Small intestine (tissue), 7 donors: ENCODE data around the gene MERTK. TPM values are rescaled to one million over a fixed set of nuclear protein-coding genes. Genes with fewer than 3 reads are reported as not detected.

Experiments used
- DNase-seq, 2 donors: peaks; one replicate each; pipeline versions ENCODE4 v3.0.0 to v3.0.0-alpha.2; 2013
- FAIRE-seq: peaks from 2 replicates; lab custom pipeline; 2012; peaks lifted over from hg19 to GRCh38; lab: Jason Lieb, UNC
- H3K27ac ChIP-seq, 3 donors: one replicate each; pipeline ENCODE4 v1.5.1; 2013; ENCODE audit warnings: low read length in 2 of 3, mild to moderate bottlenecking in 2 of 3, control low read depth in 1 of 3, inconsistent platforms in 1 of 3, low read depth in 1 of 3, moderate library complexity in 1 of 3
- H3K27me3 ChIP-seq, 3 donors: one replicate each; pipeline ENCODE4 v1.6.1; 2013; ENCODE audit warnings: low read length in 3 of 3, inconsistent platforms in 1 of 3; ENCODE audit not compliant: control insufficient read depth in 3 of 3, insufficient read depth in 3 of 3
- H3K36me3 ChIP-seq, 3 donors: one replicate each; pipeline ENCODE4 v1.6.1; 2013; ENCODE audit warnings: low read length in 3 of 3, inconsistent platforms in 1 of 3, low read depth in 1 of 3, mild to moderate bottlenecking in 1 of 3, moderate library complexity in 1 of 3; ENCODE audit not compliant: control insufficient read depth in 3 of 3, insufficient read depth in 2 of 3
- H3K4me1 ChIP-seq, 3 donors: one replicate each; pipeline ENCODE4 v1.6.1; 2013; ENCODE audit warnings: low read length in 2 of 3, inconsistent platforms in 1 of 3, low read depth in 1 of 3, mild to moderate bottlenecking in 1 of 3, moderate library complexity in 1 of 3; ENCODE audit not compliant: control insufficient read depth in 3 of 3, insufficient read depth in 2 of 3
- H3K4me3 ChIP-seq, 3 donors: one replicate each; pipeline ENCODE4 v1.5.1; 2013; ENCODE audit warnings: low read length in 3 of 3, control low read depth in 1 of 3, inconsistent platforms in 1 of 3, low read depth in 1 of 3, mild to moderate bottlenecking in 1 of 3, moderate library complexity in 1 of 3
- H3K9me3 ChIP-seq, 2 donors: one replicate each; pipeline ENCODE4 v1.6.1; 2013; ENCODE audit warnings: low read depth in 1 of 2, low read length in 1 of 2; ENCODE audit not compliant: control insufficient read depth in 2 of 2, insufficient read depth in 1 of 2
- WGBS, 3 donors: extraction: QIAGEN DNeasy Blood & Tissue Kit; methylation state at CpG; one replicate each; pipeline ENCODE4 v1.1.7; 2013; 5-methylcytosine and 5-hydroxymethylcytosine counted together
- polyA plus RNA-seq, 4 donors: library from polyadenylated mRNA; stranded (reverse) in 3 of 4; unstranded in 1 of 4; fragments of 200-250 nt in 3 of 4; fragments of 120-200 nt in 1 of 4; gene quantifications; one replicate each; pipeline versions ENCODE4 v1.2.1 to v1.2.3, GENCODE V29; 2013
- donor health status: healthy with polysubstance abuse.
- donor health status: control.
- donor health status: control.
- donor health status: Bipolar disorder and iron deficiency.
- donor health status: healthy.

The MERTK gene
- polyA plus RNA-seq, 4 donors: 4.1 to 9.8 (median 7.1) TPM

DNA sequence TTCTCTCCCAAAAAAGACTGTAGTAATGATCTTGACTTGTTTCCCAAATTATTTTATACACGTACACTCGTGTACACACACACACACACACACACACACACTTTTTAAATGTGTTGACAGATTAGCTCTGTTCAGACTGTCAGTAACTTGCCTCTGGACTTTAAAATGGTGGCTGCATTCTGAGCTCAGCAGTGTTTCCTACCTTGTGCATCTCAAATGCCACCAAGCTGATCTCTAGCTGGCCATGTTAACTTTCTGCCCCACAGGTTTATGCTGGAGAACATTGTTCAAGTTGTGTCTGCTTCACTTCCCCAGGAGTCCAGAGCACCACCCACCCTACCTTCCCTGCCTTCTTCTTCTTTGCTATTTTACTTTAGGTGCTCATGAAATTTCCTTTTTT is 83.3 kb downstream of the MERTK start:
- FAIRE-seq (no peak), DNase-seq (no peak)
- Histone ChIP-seq H3K27ac (no peak overlapping the region), H3K36me3 (peaks cover 0 to 11% (median 0%) of the 10 kb centered on the region in 3 donors), H3K4me3 (no peak overlapping the region), H3K9me3 (no peaks in the 10 kb centered on the region), H3K27me3 (no peaks in the 10 kb centered on the region), H3K4me1 (no peaks in the 10 kb centered on the region)
- 92 to 97% (median 94%) methylated on average over 2 of the region's 2 CpGs for WGBS, 3 donors

DNA sequence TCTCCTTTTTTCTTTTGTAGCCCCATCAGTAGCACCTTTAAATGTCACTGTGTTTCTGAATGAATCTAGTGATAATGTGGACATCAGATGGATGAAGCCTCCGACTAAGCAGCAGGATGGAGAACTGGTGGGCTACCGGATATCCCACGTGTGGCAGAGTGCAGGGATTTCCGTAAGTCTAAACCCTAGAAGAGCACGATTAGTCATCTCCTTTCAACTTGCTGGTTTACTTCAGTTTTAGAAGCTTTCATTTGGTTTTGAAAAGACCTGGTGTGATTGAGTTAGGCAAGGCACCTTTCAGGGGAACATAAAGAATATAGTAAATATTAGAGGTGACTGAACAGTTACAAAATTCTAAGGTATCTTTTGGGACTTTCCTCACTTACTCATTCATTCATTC is 84.4 kb downstream of the MERTK start:
- H3K4me1 ChIP-seq: no peaks in the 10 kb centered on the region
- no peak overlapping the region for H3K4me3 ChIP-seq
- WGBS, 3 donors: 73 to 88% (median 77%) methylated on average over 5 of the region's 5 CpGs
- no peak overlapping the region for H3K27ac ChIP-seq
- DNase-seq (no peak), FAIRE-seq (no peak)
- H3K9me3 ChIP-seq: no peaks in the 10 kb centered on the region
- H3K36me3 ChIP-seq: peaks cover 0 to 11% (median 0%) of the 10 kb centered on the region in 3 donors
- H3K27me3 ChIP-seq: no peaks in the 10 kb centered on the region

DNA sequence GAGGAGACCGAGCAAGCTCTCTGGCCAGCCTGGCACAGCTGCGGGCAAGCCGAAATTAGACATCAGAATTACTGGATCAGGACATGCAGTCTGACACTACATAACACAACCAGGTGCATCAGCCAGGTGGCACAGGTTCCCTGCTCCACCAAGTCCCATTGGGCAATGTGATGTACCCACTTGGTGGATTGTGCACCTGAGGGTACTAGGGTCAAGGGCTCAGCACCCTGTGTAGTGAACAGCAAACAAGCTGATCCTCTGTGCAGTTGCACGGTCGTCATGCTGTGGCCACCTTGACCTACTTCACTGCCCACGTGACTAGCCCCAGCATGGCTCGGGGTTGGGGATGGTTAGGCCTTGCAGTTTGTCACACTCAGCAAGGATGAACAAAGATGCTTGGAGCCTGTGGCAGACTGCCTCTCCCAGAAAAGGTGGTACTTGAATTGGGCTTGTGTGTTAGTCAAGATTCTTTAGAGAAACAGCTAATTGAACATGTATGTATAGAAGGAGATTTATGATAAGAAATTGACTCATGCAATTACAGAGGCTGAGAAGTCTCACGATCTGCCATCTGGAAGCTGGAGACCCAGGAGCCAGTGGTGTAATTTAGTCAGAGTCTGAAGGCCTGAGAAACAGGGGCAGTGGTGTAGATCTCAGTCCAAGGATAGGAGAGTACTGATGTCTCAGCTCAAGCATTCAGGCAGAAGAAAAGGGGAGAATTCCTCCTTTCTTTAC is 85.2 kb downstream of the MERTK start:
- H3K36me3 ChIP-seq: peaks cover 0 to 11% (median 0%) of the 10 kb centered on the region in 3 donors
- no peak overlapping the region for H3K4me3 ChIP-seq
- H3K9me3 ChIP-seq: no peaks in the 10 kb centered on the region
- WGBS, 3 donors: 76 to 87% (median 85%) methylated on average over 8 of the region's 8 CpGs
- no peaks in the 10 kb centered on the region for H3K4me1 ChIP-seq
- FAIRE-seq (no peak), DNase-seq (no peak)
- no peaks in the 10 kb centered on the region for H3K27me3 ChIP-seq
- H3K27ac ChIP-seq: no peak overlapping the region

DNA sequence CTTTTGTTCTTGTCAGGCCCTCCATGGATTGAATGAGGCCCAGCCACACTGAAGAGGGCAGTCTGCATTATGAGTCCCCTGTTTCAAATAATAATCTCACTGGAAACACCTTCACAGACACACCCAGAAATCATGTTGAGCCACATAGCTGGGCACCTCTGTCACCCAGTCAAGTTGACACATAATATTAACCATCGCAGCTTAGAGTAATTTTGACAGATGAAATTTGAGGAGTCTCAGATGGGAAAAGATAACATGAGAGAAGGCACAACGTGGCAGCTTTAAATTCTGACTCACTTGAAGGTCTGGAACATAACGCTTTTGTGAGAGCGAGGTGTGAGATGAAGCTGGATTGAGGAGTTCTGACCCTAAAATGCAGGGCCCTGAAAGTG is 85.8 kb downstream of the MERTK start:
- 90% methylated on average over 4 of the region's 4 CpGs for WGBS, 3 donors
- Histone ChIP-seq H3K4me3 (no peak overlapping the region), H3K9me3 (no peaks in the 10 kb centered on the region), H3K27ac (no peak overlapping the region), H3K36me3 (peaks cover 0 to 11% (median 0%) of the 10 kb centered on the region in 3 donors), H3K4me1 (no peaks in the 10 kb centered on the region), H3K27me3 (no peaks in the 10 kb centered on the region)
- no peak for FAIRE-seq
- no peak for DNase-seq

DNA sequence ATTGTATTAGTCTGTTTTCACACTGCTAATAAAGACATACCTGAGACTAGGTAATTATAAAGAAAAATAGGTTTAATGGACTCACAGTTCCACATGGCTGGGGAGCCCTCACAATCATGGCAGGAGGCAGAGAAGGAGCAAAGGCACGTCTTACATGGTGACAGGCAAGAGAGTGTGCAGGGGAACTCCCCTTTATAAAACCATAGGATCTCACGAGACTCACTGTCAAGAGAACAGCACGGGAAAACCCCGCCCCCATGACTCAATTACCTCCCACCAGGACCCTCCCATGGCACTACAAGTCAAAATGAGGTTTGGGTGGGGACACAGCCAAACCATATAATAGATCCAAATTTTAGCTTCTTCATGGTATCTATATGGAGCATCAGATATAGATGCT is 87.1 kb downstream of the MERTK start:
- Histone ChIP-seq H3K36me3 (peaks cover 0 to 11% (median 0%) of the 10 kb centered on the region in 3 donors), H3K4me3 (no peak overlapping the region), H3K4me1 (no peaks in the 10 kb centered on the region), H3K9me3 (no peaks in the 10 kb centered on the region), H3K27ac (no peak overlapping the region), H3K27me3 (no peaks in the 10 kb centered on the region)
- DNase-seq (no peak), FAIRE-seq (no peak)
- 74 to 86% (median 77%) methylated on average over 4 of the region's 4 CpGs for WGBS, 3 donors

DNA sequence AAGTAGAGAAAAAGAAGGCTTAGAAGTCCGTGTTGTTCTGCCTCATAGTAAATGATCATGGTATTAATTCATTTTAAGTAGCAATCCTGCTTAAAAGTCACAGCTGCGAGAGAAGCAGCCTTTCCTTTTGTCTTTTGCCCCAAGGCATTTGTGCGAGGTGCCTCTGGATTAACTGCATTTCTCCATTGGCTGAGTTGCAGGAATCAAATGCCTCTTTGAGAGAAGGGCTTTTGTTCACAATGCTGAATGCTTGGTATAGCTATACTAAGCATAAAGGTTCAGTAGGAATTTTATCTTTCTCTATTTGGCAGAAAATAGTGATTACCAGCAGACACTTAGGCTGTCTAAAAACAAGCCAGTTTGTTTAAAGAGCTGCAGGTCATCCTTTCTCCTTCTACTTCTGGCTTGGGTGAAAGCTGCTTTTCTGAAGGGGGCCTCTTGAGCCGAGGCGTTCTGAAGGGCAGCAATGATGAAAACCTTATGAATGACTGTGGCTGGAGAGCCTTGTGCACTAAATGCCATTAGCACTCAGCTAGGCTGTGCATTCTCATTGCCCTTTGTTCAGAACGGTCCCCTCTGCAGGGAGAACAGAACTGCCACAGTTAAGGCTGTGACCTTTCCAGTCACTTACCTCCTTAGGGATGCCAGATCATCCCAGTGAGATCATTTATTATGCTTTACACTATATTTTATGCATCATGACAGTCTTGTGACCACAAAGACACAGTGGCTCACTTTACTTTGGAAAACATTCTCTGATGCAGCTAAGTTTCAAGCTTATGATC is 87.9 kb downstream of the MERTK start:
- WGBS, 3 donors: 54 to 61% (median 55%) methylated on average over 6 of the region's 6 CpGs
- Histone ChIP-seq H3K36me3 (peaks cover 0 to 17% (median 0%) of the 10 kb centered on the region in 3 donors), H3K4me3 (no peak overlapping the region), H3K27ac (no peak overlapping the region), H3K9me3 (no peaks in the 10 kb centered on the region), H3K27me3 (no peaks in the 10 kb centered on the region), H3K4me1 (no peaks in the 10 kb centered on the region)
- no peak for FAIRE-seq
- no peak for DNase-seq

DNA sequence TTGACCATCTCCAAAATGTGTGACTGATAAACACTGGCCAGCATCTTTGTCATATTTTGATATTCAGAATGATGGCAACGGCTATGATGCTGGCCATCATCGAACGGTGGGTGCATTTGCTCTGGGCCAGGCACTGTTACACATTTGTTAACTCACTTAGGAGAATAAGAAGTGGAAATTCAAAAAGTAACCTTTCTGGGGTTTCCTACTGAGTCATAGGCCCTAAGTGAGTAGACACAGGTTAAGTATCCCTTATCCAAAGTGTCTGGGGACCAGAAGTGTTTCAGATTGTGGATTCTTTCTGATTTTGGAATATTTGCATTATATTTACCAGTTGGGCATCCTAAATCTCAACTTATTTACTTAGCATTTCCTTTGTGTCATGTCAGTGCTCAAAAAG is 92.0 kb downstream of the MERTK start:
- WGBS, 3 donors: 85 to 91% (median 87%) methylated on average over 3 of the region's 3 CpGs
- DNase-seq: no peak
- Histone ChIP-seq H3K36me3 (peaks cover 0 to 13% (median 0%) of the 10 kb centered on the region in 3 donors), H3K4me3 (no peak overlapping the region), H3K27me3 (no peaks in the 10 kb centered on the region), H3K27ac (no peak overlapping the region), H3K4me1 (peaks cover 0 to 8% (median 2%) of the 10 kb centered on the region in 3 donors), H3K9me3 (no peaks in the 10 kb centered on the region)
- no peak for FAIRE-seq

DNA sequence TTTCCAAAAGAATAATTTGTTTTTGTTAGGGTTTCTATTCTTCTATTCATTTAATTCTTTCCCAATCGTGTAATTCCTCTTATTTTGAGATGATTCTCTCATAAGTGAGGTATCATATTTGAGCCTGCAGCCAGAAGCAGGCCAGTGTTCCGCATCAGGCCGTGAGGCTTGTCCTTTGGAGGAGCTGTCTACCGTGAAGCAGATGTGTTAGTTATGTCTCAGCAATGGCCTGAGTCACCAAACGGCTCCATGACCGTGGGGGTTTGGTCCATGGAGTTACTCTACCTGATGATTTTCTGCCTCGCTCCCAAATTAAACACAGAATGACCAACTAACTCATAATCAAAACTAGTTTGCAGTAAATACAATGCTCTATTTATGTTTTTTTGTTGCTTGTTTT is 92.4 kb downstream of the MERTK start:
- no peak for DNase-seq
- Histone ChIP-seq H3K27ac (no peak overlapping the region), H3K36me3 (peaks cover 0 to 13% (median 0%) of the 10 kb centered on the region in 3 donors), H3K4me1 (peaks cover 0 to 8% (median 2%) of the 10 kb centered on the region in 3 donors), H3K9me3 (no peaks in the 10 kb centered on the region), H3K27me3 (no peaks in the 10 kb centered on the region), H3K4me3 (no peak overlapping the region)
- no peak for FAIRE-seq
- 89 to 92% (median 90%) methylated on average over 7 of the region's 7 CpGs for WGBS, 3 donors
